ENCODE measurements around the gene EVX2.

EVX2 gene

DNA sequence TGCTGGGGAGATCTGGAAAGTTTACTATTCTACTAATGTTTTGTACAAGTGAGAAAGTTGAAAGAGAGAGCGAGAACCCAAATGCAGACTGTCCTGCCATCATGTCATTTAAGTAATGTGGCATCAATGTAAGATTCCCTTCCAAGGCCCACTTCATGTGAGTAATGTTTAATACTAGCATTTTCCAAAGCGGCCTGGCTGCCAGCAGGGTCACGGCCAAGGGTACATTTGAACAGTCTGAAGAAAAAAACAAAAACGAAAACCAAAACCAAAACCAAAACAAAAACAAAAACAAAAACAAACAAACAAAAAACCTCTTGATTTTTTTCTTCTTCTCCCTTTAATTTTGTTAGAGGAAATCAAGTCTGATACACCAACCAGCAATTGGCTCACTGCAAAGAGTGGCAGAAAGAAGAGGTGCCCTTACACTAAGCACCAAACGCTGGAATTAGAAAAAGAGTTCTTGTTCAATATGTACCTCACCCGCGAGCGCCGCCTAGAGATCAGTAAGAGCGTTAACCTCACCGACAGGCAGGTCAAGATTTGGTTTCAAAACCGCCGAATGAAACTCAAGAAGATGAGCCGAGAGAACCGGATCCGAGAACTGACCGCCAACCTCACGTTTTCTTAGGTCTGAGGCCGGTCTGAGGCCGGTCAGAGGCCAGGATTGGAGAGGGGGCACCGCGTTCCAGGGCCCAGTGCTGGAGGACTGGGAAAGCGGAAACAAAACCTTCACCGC, 35.0 kb upstream of the EVX2 start:
- Histone ChIP-seq H3K36me3 (replicated peaks in 1 of 2; ENCODE audit: control insufficient read depth in 2 of 2, insufficient read depth in 2 of 2, low read length in 2 of 2) (no peaks in the 10 kb centered on the region), H3K18ac (ENCODE audit: low read length) (no peak overlapping the region), H2BK120ac (ENCODE audit: low read depth, low read length) (no peak overlapping the region), H3K23ac (ENCODE audit: low read depth, low read length, poor library complexity) (no peak overlapping the region), H2BK15ac (ENCODE audit: low read length) (no peak overlapping the region), H3K4me2 (ENCODE audit: insufficient read depth, low read length, poor library complexity, severe bottlenecking) (no peak overlapping the region), H3K79me1 (ENCODE audit: low read depth, low read length) (no peaks in the 10 kb centered on the region), H3K4me1 (ENCODE audit: control insufficient read depth in 2 of 2, insufficient read depth in 1 of 2, low read depth in 1 of 2, low read length in 2 of 2) (no peaks in the 10 kb centered on the region), H3K9me3 (replicated peaks in 1 of 2; ENCODE audit: control insufficient read depth in 2 of 2, insufficient read depth in 1 of 2, low read depth in 1 of 2, low read length in 2 of 2) (peaks cover 5 to 7% of the 10 kb centered on the region in 2 donors), H3K27ac (replicated peaks; ENCODE audit: low read length) (no peak overlapping the region), H2AK5ac (ENCODE audit: low read depth, low read length) (no peak overlapping the region), H2AFZ (ENCODE audit: low read length) (no peak overlapping the region), H2BK12ac (ENCODE audit: low read length) (no peak overlapping the region), H3K27me3 (ENCODE audit: control insufficient read depth in 3 of 3, insufficient read depth in 3 of 3, low read depth in 1 of 3, low read length in 3 of 3) (peaks cover 65 to 99% (median 97%) of the 10 kb centered on the region in 3 experiments), H2BK5ac (ENCODE audit: low read length) (no peak overlapping the region), H3K4me3 (ENCODE audit: low read length in 2 of 2) (no peak overlapping the region), H3K14ac (ENCODE audit: low read length) (no peak overlapping the region), H4K91ac (ENCODE audit: low read depth, low read length, poor library complexity) (no peak overlapping the region), H3K9ac (ENCODE audit: low read depth, low read length, poor library complexity) (no peak overlapping the region), H3K4ac (ENCODE audit: low read length) (no peak overlapping the region), H4K8ac (ENCODE audit: low read depth, low read length) (no peak overlapping the region)
- 100% methylated on average over 1 of the region's 24 CpGs; no CpG with 5 or more reads in 1 of the 2 donors for WGBS, 2 donors (ENCODE audit: extremely low coverage in 2 of 2, insufficient read length in 2 of 2, insufficient replicate concordance in 1 of 2)
- no peak for DNase-seq (ENCODE audit: low spot score)

- Histone ChIP-seq H3K9me3 (replicated peaks in 1 of 2; ENCODE audit: control insufficient read depth in 2 of 2, insufficient read depth in 1 of 2, low read depth in 1 of 2, low read length in 2 of 2) (peaks cover 5 to 7% of the 10 kb centered on the region in 2 donors), H3K4me1 (ENCODE audit: control insufficient read depth in 2 of 2, insufficient read depth in 1 of 2, low read depth in 1 of 2, low read length in 2 of 2) (no peaks in the 10 kb centered on the region), H4K91ac (ENCODE audit: low read depth, low read length, poor library complexity) (no peak overlapping the region), H2BK120ac (ENCODE audit: low read depth, low read length) (no peak overlapping the region), H3K23ac (ENCODE audit: low read depth, low read length, poor library complexity) (no peak overlapping the region), H3K4me2 (ENCODE audit: insufficient read depth, low read length, poor library complexity, severe bottlenecking) (no peak overlapping the region), H4K8ac (ENCODE audit: low read depth, low read length) (no peak overlapping the region), H3K36me3 (replicated peaks in 1 of 2; ENCODE audit: control insufficient read depth in 2 of 2, insufficient read depth in 2 of 2, low read length in 2 of 2) (no peaks in the 10 kb centered on the region), H2AFZ (ENCODE audit: low read length) (no peak overlapping the region), H3K4me3 (ENCODE audit: low read length in 2 of 2) (peak overlapping the region in 1 of 2 donors; percentile 11), H2BK15ac (ENCODE audit: low read length) (no peak overlapping the region), H3K79me1 (ENCODE audit: low read depth, low read length) (no peaks in the 10 kb centered on the region), H3K27me3 (ENCODE audit: control insufficient read depth in 3 of 3, insufficient read depth in 3 of 3, low read depth in 1 of 3, low read length in 3 of 3) (peaks cover 60 to 99% (median 96%) of the 10 kb centered on the region in 3 experiments), H3K9ac (ENCODE audit: low read depth, low read length, poor library complexity) (no peak overlapping the region), H2BK12ac (ENCODE audit: low read length) (no peak overlapping the region), H2BK5ac (ENCODE audit: low read length) (no peak overlapping the region), H3K27ac (replicated peaks; ENCODE audit: low read length) (no peak overlapping the region), H3K4ac (ENCODE audit: low read length) (no peak overlapping the region), H3K18ac (ENCODE audit: low read length) (no peak overlapping the region), H3K14ac (ENCODE audit: low read length) (no peak overlapping the region), H2AK5ac (ENCODE audit: low read depth, low read length) (no peak overlapping the region)
- WGBS, 2 donors (ENCODE audit: extremely low coverage in 2 of 2, insufficient read length in 2 of 2, insufficient replicate concordance in 1 of 2) = no CpG with 5 or more reads among the region's 11 CpGs
- DNase-seq (ENCODE audit: low spot score) = no peak
Measured at GRCh38 chr2:176117823-176118371, 34.1 kb upstream of the EVX2 start.

DNA sequence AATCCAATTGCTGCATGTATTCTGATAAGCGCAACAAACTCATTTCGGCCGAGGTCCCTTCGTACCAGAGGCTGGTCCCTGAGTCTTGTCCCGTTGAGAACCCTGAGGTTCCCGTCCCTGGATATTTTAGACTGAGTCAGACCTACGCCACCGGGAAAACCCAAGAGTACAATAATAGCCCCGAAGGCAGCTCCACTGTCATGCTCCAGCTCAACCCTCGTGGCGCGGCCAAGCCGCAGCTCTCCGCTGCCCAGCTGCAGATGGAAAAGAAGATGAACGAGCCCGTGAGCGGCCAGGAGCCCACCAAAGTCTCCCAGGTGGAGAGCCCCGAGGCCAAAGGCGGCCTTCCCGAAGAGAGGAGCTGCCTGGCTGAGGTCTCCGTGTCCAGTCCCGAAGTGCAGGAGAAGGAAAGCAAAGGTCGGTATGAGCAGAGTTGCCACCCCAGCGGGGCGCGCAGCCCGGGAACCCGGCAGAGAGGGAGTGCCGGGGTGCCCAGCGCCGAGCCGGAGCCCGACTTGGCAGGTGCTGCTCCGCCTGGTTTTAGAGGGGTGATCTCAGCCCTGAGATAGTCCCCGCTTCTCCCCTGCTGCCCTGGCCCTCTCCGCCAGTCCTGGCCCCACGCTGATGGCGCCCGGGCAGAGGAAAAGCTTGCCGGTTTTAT, 33.5 kb upstream of the EVX2 start:
- H3K4me2 ChIP-seq (ENCODE audit: insufficient read depth, low read length, poor library complexity, severe bottlenecking) = no peak overlapping the region
- H3K4ac ChIP-seq (ENCODE audit: low read length) = no peak overlapping the region
- H2BK5ac ChIP-seq (ENCODE audit: low read length) = no peak overlapping the region
- no peak overlapping the region for H4K91ac ChIP-seq (ENCODE audit: low read depth, low read length, poor library complexity)
- no CpG with 5 or more reads among the region's 40 CpGs for WGBS, 2 donors (ENCODE audit: extremely low coverage in 2 of 2, insufficient read length in 2 of 2, insufficient replicate concordance in 1 of 2)
- H3K36me3 ChIP-seq (replicated peaks in 1 of 2; ENCODE audit: control insufficient read depth in 2 of 2, insufficient read depth in 2 of 2, low read length in 2 of 2) = no peaks in the 10 kb centered on the region
- H2AK5ac ChIP-seq (ENCODE audit: low read depth, low read length) = no peak overlapping the region
- H3K4me1 ChIP-seq (ENCODE audit: control insufficient read depth in 2 of 2, insufficient read depth in 1 of 2, low read depth in 1 of 2, low read length in 2 of 2) = no peaks in the 10 kb centered on the region
- H3K9ac ChIP-seq (ENCODE audit: low read depth, low read length, poor library complexity) = no peak overlapping the region
- H3K27ac ChIP-seq (replicated peaks; ENCODE audit: low read length) = no peak overlapping the region
- H3K23ac ChIP-seq (ENCODE audit: low read depth, low read length, poor library complexity) = no peak overlapping the region
- peaks cover 5 to 7% of the 10 kb centered on the region in 2 donors for H3K9me3 ChIP-seq (replicated peaks in 1 of 2; ENCODE audit: control insufficient read depth in 2 of 2, insufficient read depth in 1 of 2, low read depth in 1 of 2, low read length in 2 of 2)
- H3K79me1 ChIP-seq (ENCODE audit: low read depth, low read length) = no peaks in the 10 kb centered on the region
- no peak for DNase-seq (ENCODE audit: low spot score)
- no peak overlapping the region for H2BK12ac ChIP-seq (ENCODE audit: low read length)
- no peak overlapping the region for H3K4me3 ChIP-seq (ENCODE audit: low read length in 2 of 2)
- H3K14ac ChIP-seq (ENCODE audit: low read length) = no peak overlapping the region
- no peak overlapping the region for H4K8ac ChIP-seq (ENCODE audit: low read depth, low read length)
- no peak overlapping the region for H2BK120ac ChIP-seq (ENCODE audit: low read depth, low read length)
- no peak overlapping the region for H3K18ac ChIP-seq (ENCODE audit: low read length)
- H2BK15ac ChIP-seq (ENCODE audit: low read length) = no peak overlapping the region
- H2AFZ ChIP-seq (ENCODE audit: low read length) = no peak overlapping the region
- peaks cover 59 to 99% (median 96%) of the 10 kb centered on the region in 3 experiments for H3K27me3 ChIP-seq (ENCODE audit: control insufficient read depth in 3 of 3, insufficient read depth in 3 of 3, low read depth in 1 of 3, low read length in 3 of 3)
